HL-60/S4 (cell line): ENCODE measurements around the gene ZFYVE28.
"Not testable (repeated sequence)": the region's sequence is repeated elsewhere in the genome, so short reads cannot be mapped to it uniquely, and the experiment has no call there.

Experiments used
- in situ Hi-C: fragments of 300-500 bp; cut with MboI; formaldehyde crosslinking; loops from 2 replicates; pipeline ENCODE4 v1.14.3; 2022; ENCODE audit warnings: low sequenced_read_pairs

The ZFYVE28 gene

DNA sequence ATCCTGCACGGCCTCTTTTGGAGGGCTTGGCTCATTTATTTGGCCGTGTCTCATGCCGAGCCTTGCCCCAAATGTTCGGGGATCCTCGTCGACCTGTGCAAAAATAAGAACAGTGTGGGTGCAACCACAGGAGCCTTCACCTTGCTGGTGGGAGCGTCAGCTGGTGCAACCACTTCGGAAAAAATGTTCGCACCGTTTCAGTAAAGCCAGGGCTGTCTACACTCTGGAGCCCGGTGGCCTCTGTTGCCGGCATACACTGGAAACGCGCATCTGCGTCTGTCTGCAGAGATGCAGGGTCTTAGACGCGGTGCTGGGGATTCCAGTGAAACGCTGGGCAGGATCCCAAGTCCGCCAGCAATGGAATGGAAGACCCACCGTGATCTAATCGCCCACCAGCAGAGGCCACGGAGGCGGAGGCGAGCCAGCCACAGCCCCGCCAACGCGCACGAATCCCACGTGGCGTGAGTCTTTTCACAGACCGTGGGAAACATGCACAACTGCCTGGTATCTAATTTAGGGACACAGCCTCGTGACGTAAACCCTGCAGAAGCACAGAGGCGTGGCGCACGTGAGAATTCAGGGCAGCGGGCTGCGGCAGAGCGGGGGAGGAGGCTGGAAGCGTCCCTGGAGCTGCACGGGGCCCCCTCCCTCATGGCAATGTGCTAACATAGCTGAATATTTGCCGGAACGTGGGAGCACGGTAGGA lies 142.7 kb downstream of the ZFYVE28 start:
- in situ Hi-C loops, result no loop called here

- in situ Hi-C loops, result not testable (repeated sequence)
Observed at GRCh38 chr4:2275044-2275397, 143.4 kb downstream of the ZFYVE28 start.

DNA sequence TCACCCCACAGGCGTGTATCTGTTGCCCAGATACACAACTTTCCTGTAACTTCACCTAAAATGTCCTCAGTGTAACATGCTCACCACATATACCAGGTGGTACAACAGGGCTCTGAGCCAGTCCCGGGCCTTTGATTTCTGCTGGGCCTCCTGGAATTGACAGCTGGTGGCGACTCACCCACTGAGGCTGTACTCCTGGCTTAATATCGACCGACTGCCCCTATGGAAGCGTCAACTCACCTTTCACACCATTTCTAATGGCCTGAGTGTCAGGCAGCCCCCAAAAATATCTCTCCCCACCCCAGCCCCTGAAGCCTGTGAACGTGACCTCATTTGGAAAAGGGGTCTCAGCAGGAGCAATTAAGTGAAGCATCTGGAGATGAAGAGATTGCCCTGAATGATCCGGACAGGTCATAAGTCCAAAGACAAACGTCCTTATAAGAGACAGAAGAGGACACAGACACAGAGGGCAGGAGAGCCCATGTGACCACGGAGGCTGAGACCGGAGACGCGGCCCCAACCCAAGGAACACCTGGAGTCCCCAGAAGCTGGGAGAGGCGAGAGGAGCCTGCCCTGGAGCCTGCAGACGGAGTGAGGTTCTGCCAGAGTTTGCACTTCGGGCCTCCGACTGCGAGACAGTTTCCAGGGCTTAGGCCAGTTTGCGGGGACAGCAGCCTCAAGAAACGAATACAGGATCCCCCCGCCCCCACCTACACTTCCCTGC lies 144.0 kb downstream of the ZFYVE28 start:
- in situ Hi-C loops, result no loop called here

DNA sequence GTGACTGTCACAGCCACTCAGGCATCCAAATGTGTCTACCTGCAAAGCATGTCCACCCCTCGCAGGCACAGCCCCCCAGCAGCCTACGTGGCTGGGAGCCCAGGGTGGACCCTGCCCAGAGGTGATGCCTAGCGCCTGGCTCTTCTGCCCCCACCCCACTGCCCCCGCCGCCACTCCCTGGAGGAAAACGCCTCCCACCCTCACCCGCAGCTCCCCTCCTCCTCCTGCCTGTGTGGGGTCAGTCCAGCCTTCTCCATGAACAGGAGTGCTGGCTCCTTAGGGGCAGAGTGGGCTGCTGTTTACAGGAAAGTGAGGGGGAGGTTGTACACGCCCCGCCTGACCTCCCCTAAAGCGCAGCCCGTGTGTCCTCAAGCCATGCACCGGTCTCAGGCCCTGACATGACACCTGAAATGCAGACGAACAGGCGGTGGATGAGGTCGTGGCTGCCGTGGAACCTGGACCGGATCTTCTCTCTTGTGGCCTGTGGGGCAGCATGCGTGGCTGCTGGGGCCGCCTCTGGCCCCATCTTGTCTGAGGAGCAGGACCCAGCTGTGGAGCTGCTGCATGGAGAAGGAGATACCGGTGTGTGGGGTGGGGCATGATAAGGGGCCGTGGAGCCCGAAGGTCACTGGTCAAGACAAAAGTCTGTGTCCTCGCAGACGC lies 144.7 kb downstream of the ZFYVE28 start:
- in situ Hi-C loops, result no loop called here

DNA sequence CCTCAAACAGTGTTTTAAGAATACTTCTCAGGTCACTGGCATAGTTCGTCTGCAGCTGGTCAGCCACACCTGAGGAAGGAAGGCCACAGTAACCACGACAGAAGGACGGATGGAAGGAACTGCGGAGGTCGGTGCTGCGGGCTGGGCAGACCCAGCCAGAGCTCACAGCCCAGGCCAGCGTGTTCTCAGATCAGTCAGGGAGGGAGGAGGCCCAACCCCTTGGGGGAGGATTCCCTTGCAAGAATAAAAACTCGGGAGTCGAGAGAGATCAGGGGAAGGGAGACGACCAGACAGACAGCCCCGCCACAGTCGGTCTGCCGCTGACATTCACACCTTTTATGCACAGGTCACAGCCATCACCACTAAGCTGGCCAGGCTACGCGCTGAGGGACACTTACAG lies 145.2 kb downstream of the ZFYVE28 start:
- in situ Hi-C loops, result no loop called here

DNA sequence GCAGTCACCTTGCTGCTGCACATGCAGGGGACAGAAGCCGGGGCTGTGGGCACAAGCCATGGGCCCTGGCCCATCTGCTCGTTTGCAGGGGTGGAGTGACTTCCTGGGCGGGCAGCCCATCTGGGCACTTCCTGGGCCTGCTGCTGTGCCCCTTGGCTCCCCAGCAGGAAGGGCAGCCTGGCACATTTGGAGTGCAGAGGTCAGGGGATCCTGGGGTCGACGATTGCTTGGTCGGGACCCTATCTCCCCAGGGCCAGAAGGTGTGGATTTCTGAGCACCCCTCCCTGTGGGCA lies 145.7 kb downstream of the ZFYVE28 start:
- in situ Hi-C loops, result no loop called here

GRCh38 chr4:2272026-2272827 lies 146.2 kb downstream of the ZFYVE28 start:
- in situ Hi-C loops, result no loop called here

GRCh38 chr4:2271279-2272025 lies 147.0 kb downstream of the ZFYVE28 start:
- in situ Hi-C loops, result no loop called here

- in situ Hi-C loops, result no loop called here
Observed at GRCh38 chr4:2270341-2271165, 147.9 kb downstream of the ZFYVE28 start.

DNA sequence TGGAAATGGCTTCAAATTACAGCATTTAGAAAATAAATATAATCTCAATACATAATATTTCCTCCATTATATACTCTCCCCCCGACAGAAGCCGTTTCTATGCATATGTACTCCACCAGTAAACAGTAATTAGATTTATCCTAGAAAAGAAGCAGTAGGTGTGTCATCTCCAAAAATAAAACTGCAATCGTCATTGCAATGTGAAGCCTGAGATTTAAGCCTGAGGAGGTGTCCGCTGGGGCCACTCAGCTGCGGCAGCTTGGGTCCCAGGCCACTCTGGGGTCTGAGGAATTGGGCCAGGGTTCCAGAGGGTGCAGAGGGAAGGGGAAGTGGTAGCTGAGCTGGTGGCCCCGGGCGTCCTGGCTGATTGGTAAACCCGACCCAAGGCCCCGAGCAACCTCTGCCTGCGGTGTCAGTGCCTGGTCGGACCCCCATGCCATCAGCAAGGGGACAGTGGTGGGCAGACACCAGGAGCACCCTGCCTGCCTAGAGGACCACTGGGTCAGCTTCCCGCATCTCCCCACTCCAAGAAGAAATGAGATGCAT lies 148.8 kb downstream of the ZFYVE28 start:
- in situ Hi-C loops, result no loop called here

GRCh38 chr4:2269206-2269531 lies 149.3 kb downstream of the ZFYVE28 start:
- in situ Hi-C loops, result no loop called here

GRCh38 chr4:2268357-2269205 lies 149.9 kb downstream of the ZFYVE28 start:
- in situ Hi-C loops, result no loop called here

- in situ Hi-C loops, result no loop called here
Observed at GRCh38 chr4:2267841-2268240, 150.6 kb downstream of the ZFYVE28 start.

- in situ Hi-C loops, result no loop called here
Observed at GRCh38 chr4:2267320-2267811, 151.1 kb downstream of the ZFYVE28 start.

- in situ Hi-C loops, result no loop called here
Observed at GRCh38 chr4:2266821-2267220, 151.6 kb downstream of the ZFYVE28 start.

- in situ Hi-C loops, result no loop called here
Observed at GRCh38 chr4:2266181-2266580, 152.3 kb downstream of the ZFYVE28 start.

DNA sequence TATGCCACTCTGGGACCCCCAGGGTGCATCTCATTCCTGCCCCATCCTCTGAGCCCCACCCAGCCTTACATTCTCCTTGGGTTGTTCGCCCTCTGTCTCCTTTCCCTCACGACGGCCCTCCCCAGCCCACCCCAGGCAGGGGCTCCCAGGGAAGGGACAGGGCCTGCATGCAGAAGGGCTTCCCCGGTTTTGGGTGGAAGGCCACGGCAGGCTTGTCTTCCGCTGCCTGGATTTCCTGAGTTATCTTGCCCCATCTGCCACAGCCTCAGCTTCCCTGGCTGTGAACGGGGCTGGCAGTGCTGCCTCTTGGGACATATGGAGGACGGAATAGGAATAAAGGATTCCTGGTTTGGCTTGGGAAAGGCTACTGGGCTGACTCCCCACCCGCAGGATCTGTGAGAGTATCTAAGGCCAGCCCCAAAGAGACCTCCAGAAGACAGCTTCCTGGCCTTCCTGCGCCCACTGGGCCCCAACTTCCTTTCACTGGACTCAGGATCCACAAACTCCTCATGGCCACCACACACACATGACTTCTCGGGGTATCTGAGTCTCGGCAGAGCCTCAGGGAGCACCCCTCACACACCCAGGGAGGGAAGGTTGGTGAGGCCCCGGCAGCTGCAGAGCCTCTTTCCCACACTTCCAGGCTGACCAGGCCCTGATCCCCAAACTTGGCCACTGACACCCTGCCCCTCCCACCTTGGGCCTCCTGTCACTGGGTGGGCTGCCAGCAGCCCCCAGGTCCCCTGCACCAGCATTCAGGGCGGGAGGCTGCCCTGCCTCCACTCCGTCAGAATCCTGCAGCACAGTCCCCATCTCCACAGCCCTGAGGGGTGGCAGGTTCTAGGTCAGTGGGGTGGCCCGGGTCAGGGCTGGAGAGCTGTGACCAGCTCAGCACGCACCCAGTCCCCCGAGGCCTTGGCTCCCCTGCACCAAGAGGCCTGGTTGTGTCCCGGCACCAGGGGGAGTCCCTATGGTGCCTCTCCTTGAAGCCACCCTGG lies 153.0 kb downstream of the ZFYVE28 start:
- in situ Hi-C loops, result no loop called here
